HG03571 (cell line): ENCODE results near the gene THSD4.

Source experiments
- ATAC-seq: cut with Tn5 transposase; IDR thresholded peaks from one replicate; pipeline ENCODE4 v1.9.1; 2021; ENCODE audit not compliant: unreplicated experiment

The THSD4 gene

DNA sequence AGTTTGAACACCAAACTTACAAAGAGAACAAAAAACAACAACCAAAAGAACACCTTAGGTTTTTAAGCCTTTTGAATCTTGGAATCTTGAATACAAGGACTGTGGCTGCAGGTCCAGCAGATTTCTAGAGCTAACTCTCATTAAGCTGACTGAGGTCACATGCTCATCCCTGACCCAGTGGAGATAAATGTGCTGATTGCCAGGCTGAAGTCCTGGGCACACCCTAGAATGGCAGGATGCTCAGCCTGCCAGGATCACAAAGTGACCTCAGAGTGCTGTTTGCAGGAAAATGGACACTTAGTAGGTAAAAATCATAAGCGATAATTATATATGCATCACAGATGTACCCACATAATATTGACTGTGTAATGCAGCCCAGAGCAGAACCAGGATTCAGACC, 449.7 kb downstream of the THSD4 start:
- ATAC-seq, result no peak

DNA sequence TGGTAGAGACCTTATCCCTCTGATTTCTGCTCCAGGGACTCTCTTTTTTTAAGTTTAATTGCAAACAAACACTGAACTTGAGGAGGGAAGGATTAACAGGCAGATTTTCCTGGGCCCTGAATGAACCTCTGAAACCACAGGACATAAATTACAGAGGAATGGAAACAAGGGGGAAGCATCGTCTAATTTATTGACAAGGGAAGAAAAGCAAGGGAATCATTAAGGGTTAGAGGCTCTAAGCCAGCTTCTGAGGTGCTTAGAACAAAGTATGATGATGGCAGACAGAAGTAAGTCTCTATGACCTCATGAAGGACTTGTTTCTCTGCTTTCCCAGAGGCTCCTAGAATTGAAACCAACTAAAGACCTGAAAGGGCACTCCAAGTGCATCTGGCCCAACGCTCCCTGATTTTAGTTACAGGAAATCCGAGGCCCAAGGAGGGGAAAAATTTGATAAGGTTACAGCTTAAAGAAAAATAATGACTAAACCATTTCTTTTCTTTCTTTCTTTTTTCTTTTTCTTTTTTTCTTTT, 450.4 kb downstream of the THSD4 start:
- ATAC-seq, result no peak

- ATAC-seq, result no peak
These were observed 451.0 kb downstream of the THSD4 start for GRCh38 chr15:71566226-71566625.

GRCh38 chr15:71567173-71567572, 451.9 kb downstream of the THSD4 start:
- no peak for ATAC-seq

DNA sequence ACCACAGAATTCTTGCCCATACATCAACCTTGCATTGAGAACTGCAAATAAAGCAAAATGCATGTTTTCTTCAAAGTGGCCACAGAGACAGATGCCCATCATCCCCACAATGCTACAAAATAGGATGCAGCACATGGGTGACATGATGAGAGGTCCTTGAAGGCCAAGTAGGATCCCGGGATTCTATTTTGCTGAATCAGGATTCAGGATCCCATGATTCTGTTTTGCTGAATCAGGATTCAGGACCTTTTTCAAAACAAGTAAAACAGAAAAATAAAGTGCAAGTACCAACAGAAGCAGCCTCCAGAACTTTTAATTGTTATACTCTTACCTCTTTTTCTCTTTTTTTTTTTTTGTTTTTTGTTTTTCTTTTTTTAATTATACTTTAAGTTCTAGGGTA, 453.0 kb downstream of the THSD4 start:
- no peak for ATAC-seq

GRCh38 chr15:71570736-71571135, 455.5 kb downstream of the THSD4 start:
- no peak for ATAC-seq

GRCh38 chr15:71571641-71572040, 456.4 kb downstream of the THSD4 start:
- ATAC-seq, result no peak

GRCh38 chr15:71572452-71573053, 457.3 kb downstream of the THSD4 start:
- ATAC-seq, result no peak

DNA sequence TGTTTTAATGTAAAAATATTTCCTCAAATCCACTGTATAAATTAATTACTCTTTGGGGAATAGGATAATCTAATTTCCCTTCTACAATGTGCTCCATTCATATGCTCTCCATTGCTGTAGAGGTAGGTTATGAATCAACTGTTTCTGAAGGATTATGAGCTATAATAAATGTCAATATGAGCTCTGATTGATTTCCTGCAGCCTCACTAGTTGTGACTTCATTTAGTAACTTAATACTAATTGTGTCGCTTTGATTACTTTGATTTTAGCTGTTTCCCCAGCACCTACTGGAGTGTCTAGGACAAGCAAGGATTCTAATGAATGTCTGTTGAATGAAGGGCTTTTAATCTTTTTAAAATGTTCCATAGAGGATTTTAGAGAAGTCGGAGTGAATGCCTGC, 458.3 kb downstream of the THSD4 start:
- no peak for ATAC-seq

DNA sequence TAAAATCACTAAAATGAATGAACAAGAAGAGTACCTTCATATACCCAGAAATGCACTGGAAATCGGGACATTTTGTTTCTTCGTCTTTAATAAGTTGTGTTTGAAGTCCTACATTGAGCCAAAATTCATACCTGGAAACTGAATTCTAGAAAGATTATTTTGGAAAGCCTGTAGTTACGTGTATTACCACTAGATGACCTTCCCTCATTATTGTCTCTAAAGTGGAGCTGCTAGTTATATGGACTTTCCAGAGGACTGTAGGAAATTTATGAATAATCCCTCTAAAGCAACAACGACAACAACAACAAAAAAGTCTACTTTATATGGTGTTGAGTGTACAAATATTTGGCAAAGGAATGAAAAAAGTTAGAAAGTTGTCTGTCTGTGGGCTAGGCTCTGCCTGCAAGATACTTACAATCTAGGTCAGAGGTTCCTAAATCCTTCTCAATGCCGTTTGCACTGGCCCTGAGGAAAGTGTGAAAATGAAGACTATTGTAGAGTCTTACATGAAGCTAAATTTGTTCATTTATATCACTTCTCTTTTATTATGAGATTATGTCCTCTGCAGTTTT, 460.3 kb downstream of the THSD4 start:
- no peak for ATAC-seq

DNA sequence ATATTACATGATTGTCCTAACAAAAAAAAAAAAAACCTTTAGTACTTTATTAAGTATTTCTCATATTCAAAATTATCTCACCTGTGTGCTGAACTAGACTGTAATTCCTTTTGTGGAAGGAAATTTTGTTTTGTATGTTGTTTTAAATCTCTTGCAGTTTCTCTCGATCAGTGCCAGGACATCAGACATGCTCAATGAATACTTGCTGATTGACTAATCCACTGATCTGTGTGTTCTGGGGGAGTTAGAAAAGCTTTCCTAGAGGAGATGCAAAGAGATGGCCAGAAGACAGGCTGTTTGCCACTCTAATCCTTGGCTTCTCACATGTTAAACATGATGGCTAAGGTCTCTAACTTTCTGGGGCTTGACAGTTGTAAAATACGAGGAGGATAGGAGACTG, 461.8 kb downstream of the THSD4 start:
- ATAC-seq, result no peak

- ATAC-seq, result no peak
These were observed 466.2 kb downstream of the THSD4 start for GRCh38 chr15:71581398-71581930.

DNA sequence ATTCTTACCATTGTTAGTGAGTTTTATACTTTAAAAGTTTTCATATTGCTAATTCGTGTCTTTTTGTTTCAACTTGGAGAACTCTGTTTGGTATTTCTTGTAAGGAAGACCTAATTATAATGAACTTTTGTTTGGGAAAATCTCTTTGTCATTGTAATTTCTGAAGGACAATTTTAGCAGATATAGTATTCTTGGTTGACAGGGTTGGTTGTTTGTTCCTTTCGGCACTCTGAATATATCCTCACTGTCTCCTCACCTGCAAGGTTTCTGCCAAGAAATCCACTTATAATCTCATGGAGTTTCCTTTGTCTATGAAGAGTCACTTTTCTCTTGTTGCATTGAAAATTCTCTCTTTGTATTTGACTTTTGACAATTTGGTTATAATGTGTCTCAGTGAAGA, 469.9 kb downstream of the THSD4 start:
- ATAC-seq, result no peak

GRCh38 chr15:71586463-71586862, 471.2 kb downstream of the THSD4 start:
- no peak for ATAC-seq

GRCh38 chr15:71588746-71589145, 473.5 kb downstream of the THSD4 start:
- ATAC-seq, result no peak

- ATAC-seq, result no peak
These were observed 475.8 kb downstream of the THSD4 start for GRCh38 chr15:71591057-71591456.

- ATAC-seq, result no peak
These were observed 476.9 kb downstream of the THSD4 start for GRCh38 chr15:71592203-71592602.

DNA sequence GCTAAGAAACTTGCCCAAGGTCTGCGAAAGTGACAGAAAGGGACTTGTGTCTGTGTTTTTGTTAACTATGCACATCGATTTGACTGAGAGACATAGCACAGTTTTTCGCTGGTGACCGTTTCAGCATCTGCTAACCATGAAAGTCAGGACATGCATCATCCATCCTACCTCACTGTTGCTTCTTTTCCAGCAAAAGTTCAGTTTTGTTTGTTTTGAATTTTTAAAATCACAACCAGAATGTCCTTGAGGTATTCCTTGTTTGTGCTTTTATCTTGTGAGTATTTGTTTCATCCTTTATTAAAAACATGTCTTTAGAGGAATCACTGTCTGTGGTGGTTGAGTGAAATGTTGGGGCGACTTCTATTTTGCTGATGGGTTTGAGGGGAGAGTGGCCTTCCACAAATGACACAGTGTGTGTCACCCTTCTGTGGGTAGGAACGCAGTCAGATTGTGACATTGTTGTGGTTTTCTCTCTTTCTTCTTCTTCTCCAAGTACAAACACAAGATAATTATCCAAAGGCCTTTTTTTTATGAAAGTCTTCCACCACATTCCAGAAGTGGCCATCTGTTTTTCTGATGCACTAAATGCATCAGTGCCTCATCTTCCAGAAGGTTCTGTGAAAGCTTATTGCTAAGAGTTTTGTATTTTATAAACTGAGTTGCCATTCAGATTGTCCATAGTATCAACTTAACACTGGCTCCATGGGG, 480.7 kb downstream of the THSD4 start:
- no peak for ATAC-seq

DNA sequence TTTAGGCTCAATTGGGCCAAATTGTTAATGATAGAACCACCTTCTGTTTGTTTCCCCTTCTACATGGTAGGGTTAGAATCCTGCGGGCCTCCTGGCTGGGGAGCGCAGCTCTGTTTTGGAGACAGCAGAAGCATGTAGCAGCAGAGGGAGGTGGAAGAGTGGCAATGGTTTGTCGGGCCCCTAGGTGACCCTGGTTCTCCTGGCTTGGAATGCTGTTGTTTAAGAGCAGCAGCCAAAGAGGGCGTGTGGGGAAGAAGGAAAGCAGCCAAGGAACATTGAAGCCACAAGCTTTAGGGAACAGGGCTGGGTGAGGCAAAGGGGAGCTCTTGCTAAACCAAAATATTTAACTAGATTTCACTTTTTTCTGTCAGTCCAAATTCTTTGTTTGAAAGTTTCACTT, 481.4 kb downstream of the THSD4 start:
- ATAC-seq, result no peak

- ATAC-seq, result no peak
These were observed 481.9 kb downstream of the THSD4 start for GRCh38 chr15:71597126-71597525.

GRCh38 chr15:71597637-71598036, 482.4 kb downstream of the THSD4 start:
- ATAC-seq, result no peak

DNA sequence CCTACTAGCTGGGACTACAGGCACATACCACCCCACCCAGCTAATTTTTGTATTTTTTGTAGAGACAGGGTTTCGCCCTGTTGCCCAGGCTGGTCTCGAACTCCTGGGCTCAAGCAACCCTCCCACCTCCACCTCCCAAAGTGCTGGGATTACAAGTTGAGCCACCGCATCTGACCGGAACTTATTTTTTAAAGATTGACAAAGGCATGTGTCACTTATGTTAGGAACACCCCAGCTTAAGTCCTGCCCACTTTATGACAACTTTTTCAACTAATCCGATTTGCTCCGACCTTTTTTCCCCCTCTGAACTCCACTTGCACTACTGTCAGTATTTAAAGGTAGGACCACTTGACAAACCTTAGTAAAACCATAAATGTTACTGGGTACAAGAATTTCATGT, 483.5 kb downstream of the THSD4 start:
- ATAC-seq, result no peak
